GM12864 (cell line): Measurements from ENCODE around the gene GRM8.

Source experiments
- DNase-seq: peaks from one replicate; pipeline ENCODE4 v3.0.0-alpha.2; 2011; ENCODE audit warnings: low read depth
- H3K4me3 ChIP-seq: 2 replicates; pipeline ENCODE4 v1.5.1; 2011; ENCODE audit warnings: mild to moderate bottlenecking, low read depth, low read length, control low read depth
- TF ChIP-seq, protein P1 (sequence below): IDR thresholded peaks from 2 replicates; pipeline ENCODE4 v1.5.1; 2011; ENCODE audit warnings: low read depth, mild to moderate bottlenecking, moderate library complexity, low read length, control low read depth, inconsistent platforms; ENCODE audit errors: missing control alignments

The GRM8 gene

DNA sequence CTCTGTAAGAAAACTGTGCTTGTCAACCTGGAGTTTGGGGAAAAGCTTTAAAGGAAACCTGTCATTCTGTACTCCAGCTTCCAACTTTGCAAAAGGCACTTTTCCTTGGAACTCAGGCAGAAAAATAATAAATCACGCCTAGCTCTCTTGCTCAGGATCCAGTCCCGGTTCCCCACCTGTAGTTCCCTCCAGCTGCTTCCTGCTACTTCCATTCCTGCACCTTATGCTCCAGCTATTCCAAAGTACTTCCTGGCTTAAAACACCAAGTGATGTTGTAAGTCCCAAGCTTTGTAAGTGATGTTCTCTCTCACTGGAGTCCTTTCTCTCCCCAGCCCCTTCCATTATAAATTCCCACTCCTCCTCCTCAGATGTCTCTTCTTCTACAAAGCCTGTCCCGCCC lies 98.6 kb downstream of the GRM8 start:
- no peak overlapping the region for H3K4me3 ChIP-seq
- DNase-seq: no peak
- TF ChIP-seq, protein P1, sequence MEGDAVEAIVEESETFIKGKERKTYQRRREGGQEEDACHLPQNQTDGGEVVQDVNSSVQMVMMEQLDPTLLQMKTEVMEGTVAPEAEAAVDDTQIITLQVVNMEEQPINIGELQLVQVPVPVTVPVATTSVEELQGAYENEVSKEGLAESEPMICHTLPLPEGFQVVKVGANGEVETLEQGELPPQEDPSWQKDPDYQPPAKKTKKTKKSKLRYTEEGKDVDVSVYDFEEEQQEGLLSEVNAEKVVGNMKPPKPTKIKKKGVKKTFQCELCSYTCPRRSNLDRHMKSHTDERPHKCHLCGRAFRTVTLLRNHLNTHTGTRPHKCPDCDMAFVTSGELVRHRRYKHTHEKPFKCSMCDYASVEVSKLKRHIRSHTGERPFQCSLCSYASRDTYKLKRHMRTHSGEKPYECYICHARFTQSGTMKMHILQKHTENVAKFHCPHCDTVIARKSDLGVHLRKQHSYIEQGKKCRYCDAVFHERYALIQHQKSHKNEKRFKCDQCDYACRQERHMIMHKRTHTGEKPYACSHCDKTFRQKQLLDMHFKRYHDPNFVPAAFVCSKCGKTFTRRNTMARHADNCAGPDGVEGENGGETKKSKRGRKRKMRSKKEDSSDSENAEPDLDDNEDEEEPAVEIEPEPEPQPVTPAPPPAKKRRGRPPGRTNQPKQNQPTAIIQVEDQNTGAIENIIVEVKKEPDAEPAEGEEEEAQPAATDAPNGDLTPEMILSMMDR: no peak

DNA sequence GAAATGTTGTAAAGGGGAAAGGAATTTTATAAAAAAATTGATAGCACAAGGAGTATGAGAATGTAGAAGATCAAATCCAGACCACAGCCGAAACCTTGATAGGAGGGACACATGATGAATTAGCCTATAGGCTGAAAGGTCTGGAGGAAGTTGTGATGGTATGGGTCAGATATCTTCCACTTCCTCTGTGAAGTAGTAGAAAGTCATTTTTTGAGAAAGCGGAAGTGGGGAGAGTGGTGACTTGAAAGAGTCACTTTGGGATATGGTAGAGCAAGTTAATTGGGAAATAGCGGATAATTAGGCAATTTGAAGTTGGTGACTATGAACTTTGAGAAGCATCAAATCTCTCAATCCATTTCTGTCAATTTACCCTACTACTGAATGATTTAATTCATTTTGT lies 99.4 kb downstream of the GRM8 start:
- TF ChIP-seq, protein P1: no peak
- no peak for DNase-seq
- H3K4me3 ChIP-seq: no peak overlapping the region

DNA sequence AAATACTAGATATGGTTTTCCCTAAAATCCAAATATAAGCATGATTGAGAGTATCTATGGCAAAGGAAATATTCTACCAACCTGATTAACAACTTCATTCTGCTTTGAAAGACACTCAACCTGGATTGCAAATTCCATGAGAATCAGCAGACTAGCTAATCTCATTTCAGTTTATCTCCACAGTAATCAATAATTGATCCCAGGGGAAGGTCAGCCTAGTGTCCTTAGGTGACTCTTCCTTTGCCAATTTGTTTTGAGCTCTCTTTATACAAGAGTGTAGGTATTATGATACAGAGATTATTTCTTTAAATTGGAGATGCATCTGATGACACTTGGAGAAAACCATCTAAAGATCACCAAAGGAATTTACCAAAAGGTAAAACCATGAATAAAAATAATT lies 100.3 kb downstream of the GRM8 start:
- TF ChIP-seq, protein P1: no peak
- no peak for DNase-seq
- no peak overlapping the region for H3K4me3 ChIP-seq

DNA sequence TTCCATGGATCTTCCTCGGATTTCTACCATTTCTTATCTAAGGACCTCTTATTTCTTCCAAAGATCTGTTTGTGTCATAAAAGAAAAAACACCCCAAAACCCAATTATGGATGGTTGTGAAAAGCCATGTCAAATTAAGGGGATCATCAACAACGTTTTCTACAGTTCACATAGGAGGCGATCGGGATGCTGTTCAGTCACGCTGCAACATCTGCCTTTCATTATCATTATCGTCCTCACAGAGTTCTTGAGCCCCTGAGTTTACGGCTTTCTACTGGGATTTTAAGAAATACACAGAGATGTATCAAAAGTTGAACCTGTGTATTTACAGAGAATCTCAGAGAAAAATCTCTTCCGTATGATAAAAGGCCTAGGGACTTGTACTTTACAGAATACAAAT lies 101.4 kb downstream of the GRM8 start:
- DNase-seq: no peak
- TF ChIP-seq, protein P1: no peak
- H3K4me3 ChIP-seq: no peak overlapping the region

DNA sequence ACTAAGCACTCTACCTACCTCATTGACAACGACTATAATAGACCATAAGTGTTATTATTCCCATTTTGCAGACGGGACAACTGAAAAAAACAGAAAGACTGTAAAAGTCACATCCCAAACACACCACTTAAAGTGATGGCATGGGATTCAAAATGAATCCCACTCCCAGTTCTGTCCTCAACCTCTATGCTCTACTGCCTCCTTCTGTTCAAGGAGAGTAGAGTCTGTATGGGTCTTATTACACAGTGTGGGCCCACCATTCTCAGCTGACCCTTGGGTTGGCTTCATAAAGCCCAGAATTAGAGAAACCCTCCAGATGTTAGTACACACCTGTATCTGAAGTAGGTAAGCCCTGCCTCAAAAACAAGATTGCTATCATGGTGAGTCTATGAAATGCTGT lies 102.2 kb downstream of the GRM8 start:
- H3K4me3 ChIP-seq: no peak overlapping the region
- TF ChIP-seq, protein P1: no peak
- no peak for DNase-seq

DNA sequence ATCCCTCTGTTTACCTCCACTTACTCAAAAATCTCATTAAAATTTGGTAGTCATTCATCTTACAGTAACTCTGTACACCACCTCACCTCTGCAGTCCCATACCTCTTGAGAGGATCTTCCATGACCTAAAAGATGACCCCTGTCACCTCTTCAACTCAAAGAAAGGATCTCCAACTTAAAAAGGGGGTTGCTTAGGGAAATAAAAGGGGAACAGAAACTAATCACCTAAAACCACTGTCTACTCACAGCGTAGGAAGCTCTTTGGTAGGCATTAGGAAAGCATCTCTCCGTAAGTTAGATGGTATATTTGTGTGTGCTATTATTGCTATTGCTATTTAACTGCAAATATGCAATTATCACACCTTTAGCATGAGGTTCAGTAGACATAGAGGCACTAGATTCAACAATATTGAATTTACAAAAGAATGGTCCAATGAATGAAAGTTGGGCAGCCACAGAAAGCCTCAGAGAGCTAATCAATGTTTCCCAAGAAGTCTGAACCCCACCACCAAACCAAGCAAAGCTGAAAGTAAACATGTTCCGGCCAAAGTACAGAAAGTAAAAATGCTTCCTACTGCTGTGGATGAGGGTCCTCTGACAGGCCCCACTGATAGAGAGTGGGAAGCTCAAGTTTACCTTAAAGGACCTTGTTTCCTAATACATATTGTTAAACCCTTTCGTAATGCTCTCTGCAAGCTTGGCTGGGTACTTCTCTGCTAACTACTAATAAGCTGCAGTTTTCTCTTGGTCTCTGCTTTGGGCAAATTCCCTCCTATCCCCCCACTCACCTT lies 105.8 kb downstream of the GRM8 start:
- TF ChIP-seq, protein P1: no peak
- H3K4me3 ChIP-seq: no peak overlapping the region
- DNase-seq: no peak

DNA sequence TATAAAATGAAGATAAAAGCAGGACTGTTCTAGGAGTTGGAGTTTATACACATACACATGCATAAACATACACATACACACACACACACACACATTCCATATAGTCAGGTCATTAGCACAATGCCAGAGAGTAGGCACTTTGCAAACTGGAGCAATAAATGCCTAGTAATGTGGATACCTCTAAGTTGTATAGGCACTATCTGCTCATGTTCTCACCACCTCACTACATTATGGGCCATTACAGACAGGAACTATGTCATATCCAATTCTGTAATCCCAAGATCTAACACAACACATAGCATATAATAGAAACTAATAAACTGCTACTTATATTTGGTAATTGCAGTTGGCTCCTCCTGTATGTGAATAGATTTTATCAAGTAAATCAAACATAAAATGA lies 115.6 kb downstream of the GRM8 start:
- no peak overlapping the region for H3K4me3 ChIP-seq
- DNase-seq: no peak
- TF ChIP-seq, protein P1: no peak
